ENCODE data around the gene PCNX2. TPM values are rescaled to one million over a fixed set of nuclear protein-coding genes. Genes with fewer than 3 reads are reported as not detected.

The PCNX2 gene
- total RNA-seq, 2 donors from 2014 or later = 23.9 to 39.1 TPM

DNA sequence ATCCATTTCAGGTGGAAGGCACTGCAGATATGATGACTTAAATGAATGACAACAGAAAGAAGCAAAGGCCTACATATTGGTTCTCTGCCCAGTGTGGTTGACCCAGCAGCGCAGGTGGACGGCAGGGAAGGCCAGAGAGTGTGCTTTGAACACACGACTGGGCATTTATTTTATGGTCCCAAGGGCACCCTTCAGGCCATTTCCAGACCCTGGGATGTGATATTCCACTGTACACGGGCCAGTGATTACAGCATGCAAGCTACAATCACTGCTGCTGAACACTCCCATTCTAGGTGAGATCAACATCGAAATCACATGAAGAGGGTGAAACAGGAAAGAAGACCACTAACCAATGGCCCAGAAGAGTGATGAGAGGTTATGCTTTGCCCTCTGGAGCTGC, 33.8 kb downstream of the PCNX2 start:
- no peak overlapping the region for H3K27ac Mint-ChIP-seq
- Histone ChIP-seq H3K4me3 (ENCODE audit: low read length) (no peak overlapping the region), H3K9me3 (ENCODE audit: control insufficient read depth, low read length) (no peaks in the 10 kb centered on the region), H3K9ac (ENCODE audit: extremely low read depth, low read length, poor library complexity, severe bottlenecking) (no peak overlapping the region), H3K36me3 (ENCODE audit: control insufficient read depth, insufficient read depth, low read length) (peaks cover 4% of the 10 kb centered on the region), H3K4me1 (ENCODE audit: control insufficient read depth, insufficient read depth, low read length) (no peaks in the 10 kb centered on the region), H3K27ac (ENCODE audit: low read depth, low read length) (no peak overlapping the region), H3K27me3 (ENCODE audit: control insufficient read depth, insufficient read depth, low read length, poor library complexity, severe bottlenecking) (no peaks in the 10 kb centered on the region)
- H3K27me3 Mint-ChIP-seq (ENCODE audit: insufficient read depth) = no peaks in the 10 kb centered on the region
- TF ChIP-seq, protein P1, sequence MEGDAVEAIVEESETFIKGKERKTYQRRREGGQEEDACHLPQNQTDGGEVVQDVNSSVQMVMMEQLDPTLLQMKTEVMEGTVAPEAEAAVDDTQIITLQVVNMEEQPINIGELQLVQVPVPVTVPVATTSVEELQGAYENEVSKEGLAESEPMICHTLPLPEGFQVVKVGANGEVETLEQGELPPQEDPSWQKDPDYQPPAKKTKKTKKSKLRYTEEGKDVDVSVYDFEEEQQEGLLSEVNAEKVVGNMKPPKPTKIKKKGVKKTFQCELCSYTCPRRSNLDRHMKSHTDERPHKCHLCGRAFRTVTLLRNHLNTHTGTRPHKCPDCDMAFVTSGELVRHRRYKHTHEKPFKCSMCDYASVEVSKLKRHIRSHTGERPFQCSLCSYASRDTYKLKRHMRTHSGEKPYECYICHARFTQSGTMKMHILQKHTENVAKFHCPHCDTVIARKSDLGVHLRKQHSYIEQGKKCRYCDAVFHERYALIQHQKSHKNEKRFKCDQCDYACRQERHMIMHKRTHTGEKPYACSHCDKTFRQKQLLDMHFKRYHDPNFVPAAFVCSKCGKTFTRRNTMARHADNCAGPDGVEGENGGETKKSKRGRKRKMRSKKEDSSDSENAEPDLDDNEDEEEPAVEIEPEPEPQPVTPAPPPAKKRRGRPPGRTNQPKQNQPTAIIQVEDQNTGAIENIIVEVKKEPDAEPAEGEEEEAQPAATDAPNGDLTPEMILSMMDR (conservative IDR thresholded peaks at IDR 0.05) = no peak
- no peak overlapping the region for H3K4me3 Mint-ChIP-seq
- peaks cover 42% of the 10 kb centered on the region for H3K36me3 Mint-ChIP-seq (ENCODE audit: low read depth)
- H3K9me3 Mint-ChIP-seq = peaks cover 1% of the 10 kb centered on the region
- WGBS, 2 experiments (ENCODE audit: insufficient coverage in 1 of 2, insufficient read length in 1 of 2) = 94 to 96% methylated on average over 5 of the region's 5 CpGs
- no peak for DNase-seq
- no peaks in the 10 kb centered on the region for H3K4me1 Mint-ChIP-seq

DNA sequence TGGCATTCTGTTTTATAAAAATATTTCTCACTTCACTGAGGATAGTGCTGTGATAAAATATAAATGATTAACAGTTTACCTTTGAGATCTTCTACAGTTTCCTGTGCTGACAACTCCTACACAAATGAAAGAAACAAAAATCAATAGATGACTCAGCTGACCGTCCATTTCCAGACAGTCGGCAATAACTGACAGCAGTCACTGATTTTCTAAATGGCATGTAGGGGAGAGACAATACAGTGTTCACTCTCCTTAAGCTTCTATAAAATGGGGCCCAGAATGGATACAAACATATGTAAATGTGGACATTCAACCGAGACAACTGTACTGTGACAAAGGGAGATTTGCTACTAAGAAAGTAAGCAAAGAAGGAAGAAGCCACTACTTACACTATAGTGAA, 34.3 kb downstream of the PCNX2 start:
- TF ChIP-seq, protein P1 (conservative IDR thresholded peaks at IDR 0.05) = no peak
- H3K27me3 Mint-ChIP-seq (ENCODE audit: insufficient read depth) = no peaks in the 10 kb centered on the region
- no peak for DNase-seq
- 63 to 93% methylated on average over 3 of the region's 3 CpGs for WGBS, 2 experiments (ENCODE audit: insufficient coverage in 1 of 2, insufficient read length in 1 of 2)
- H3K4me3 Mint-ChIP-seq = no peak overlapping the region
- no peaks in the 10 kb centered on the region for H3K27me3 ChIP-seq (ENCODE audit: control insufficient read depth, insufficient read depth, low read length, poor library complexity, severe bottlenecking)
- H3K27ac Mint-ChIP-seq = no peak overlapping the region
- H3K36me3 Mint-ChIP-seq (ENCODE audit: low read depth) = peaks cover 39% of the 10 kb centered on the region
- H3K36me3 ChIP-seq (ENCODE audit: control insufficient read depth, insufficient read depth, low read length) = peaks cover 4% of the 10 kb centered on the region
- no peaks in the 10 kb centered on the region for H3K9me3 ChIP-seq (ENCODE audit: control insufficient read depth, low read length)
- H3K4me1 Mint-ChIP-seq = no peaks in the 10 kb centered on the region
- H3K4me1 ChIP-seq (ENCODE audit: control insufficient read depth, insufficient read depth, low read length) = no peaks in the 10 kb centered on the region
- H3K4me3 ChIP-seq (ENCODE audit: low read length) = no peak overlapping the region
- H3K9me3 Mint-ChIP-seq = peaks cover 1% of the 10 kb centered on the region
- H3K27ac ChIP-seq (ENCODE audit: low read depth, low read length) = no peak overlapping the region
- H3K9ac ChIP-seq (ENCODE audit: extremely low read depth, low read length, poor library complexity, severe bottlenecking) = no peak overlapping the region

DNA sequence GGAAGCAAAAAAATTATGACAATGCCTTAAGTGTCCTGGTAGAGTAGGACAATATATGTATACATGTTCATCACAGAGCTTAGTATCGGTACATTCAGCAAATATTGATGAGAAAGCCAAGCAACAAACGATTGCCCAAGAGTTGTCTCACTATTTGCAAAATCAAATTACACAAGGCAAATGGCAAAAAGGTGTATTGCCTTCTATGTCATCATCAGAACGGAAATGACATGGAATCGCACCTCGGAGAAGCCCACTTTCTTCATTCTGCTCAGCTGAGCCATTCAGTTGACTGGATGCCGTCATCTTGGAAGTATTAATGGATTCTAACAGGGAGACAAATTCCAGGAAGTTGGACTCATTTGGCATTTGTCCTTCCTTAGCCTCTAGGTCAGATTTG, 37.7 kb downstream of the PCNX2 start:
- H3K27me3 Mint-ChIP-seq (ENCODE audit: insufficient read depth) = no peaks in the 10 kb centered on the region
- Histone ChIP-seq H3K4me1 (ENCODE audit: control insufficient read depth, insufficient read depth, low read length) (no peaks in the 10 kb centered on the region), H3K4me3 (ENCODE audit: low read length) (no peak overlapping the region), H3K9me3 (ENCODE audit: control insufficient read depth, low read length) (no peaks in the 10 kb centered on the region), H3K27me3 (ENCODE audit: control insufficient read depth, insufficient read depth, low read length, poor library complexity, severe bottlenecking) (no peaks in the 10 kb centered on the region), H3K36me3 (ENCODE audit: control insufficient read depth, insufficient read depth, low read length) (peaks cover 4% of the 10 kb centered on the region), H3K9ac (ENCODE audit: extremely low read depth, low read length, poor library complexity, severe bottlenecking) (no peak overlapping the region), H3K27ac (ENCODE audit: low read depth, low read length) (no peak overlapping the region)
- peaks cover 38% of the 10 kb centered on the region for H3K36me3 Mint-ChIP-seq (ENCODE audit: low read depth)
- no peaks in the 10 kb centered on the region for H3K9me3 Mint-ChIP-seq
- DNase-seq = no peak
- H3K4me3 Mint-ChIP-seq = no peak overlapping the region
- WGBS, 2 experiments (ENCODE audit: insufficient coverage in 1 of 2, insufficient read length in 1 of 2) = 95 to 97% methylated on average over 6 of the region's 6 CpGs
- TF ChIP-seq, protein P1 (conservative IDR thresholded peaks at IDR 0.05) = no peak
- H3K27ac Mint-ChIP-seq = no peak overlapping the region
- peaks cover 9% of the 10 kb centered on the region for H3K4me1 Mint-ChIP-seq

All from endodermal cell (in vitro differentiated cells).